ENCODE data around the gene CWC27.
"Not testable (repeated sequence)": the region's sequence is repeated elsewhere in the genome, so short reads cannot be mapped to it uniquely, and the experiment has no call there.

The CWC27 gene

GRCh38 chr5:64930672-64931318, 162.1 kb downstream of the CWC27 start:
- DNase-seq, result no peak

- DNase-seq, result not testable (repeated sequence)
Observed at GRCh38 chr5:64939422-64939771, 170.7 kb downstream of the CWC27 start.

GRCh38 chr5:64939772-64940510, 171.2 kb downstream of the CWC27 start:
- DNase-seq, result no peak

- no peak for DNase-seq
Observed at GRCh38 chr5:64942460-64942859, 173.7 kb downstream of the CWC27 start.

- DNase-seq, result no peak
Observed at GRCh38 chr5:64944868-64945267, 176.1 kb downstream of the CWC27 start.

GRCh38 chr5:64947031-64947430, 178.3 kb downstream of the CWC27 start:
- DNase-seq, result no peak

GRCh38 chr5:64947801-64948200, 179.1 kb downstream of the CWC27 start:
- DNase-seq, result no peak

- DNase-seq, result no peak
Observed at GRCh38 chr5:64949331-64949730, 180.6 kb downstream of the CWC27 start.

- no peak for DNase-seq
Observed at GRCh38 chr5:64952951-64953673, 184.4 kb downstream of the CWC27 start.

GRCh38 chr5:64954518-64954917, 185.8 kb downstream of the CWC27 start:
- no peak for DNase-seq

GRCh38 chr5:64958757-64959391, 190.1 kb downstream of the CWC27 start:
- DNase-seq, result no peak

GRCh38 chr5:64963278-64963677, 194.5 kb downstream of the CWC27 start:
- no peak for DNase-seq

GRCh38 chr5:64968591-64969110, 199.9 kb downstream of the CWC27 start:
- DNase-seq, result no peak

- no peak for DNase-seq
Observed at GRCh38 chr5:64969578-64969977, 200.8 kb downstream of the CWC27 start.

- no peak for DNase-seq
Observed at GRCh38 chr5:64971513-64971912, 202.8 kb downstream of the CWC27 start.

- no peak for DNase-seq
Observed at GRCh38 chr5:64971990-64972389, 203.3 kb downstream of the CWC27 start.

- no peak for DNase-seq
Observed at GRCh38 chr5:64972591-64972990, 203.9 kb downstream of the CWC27 start.

GRCh38 chr5:64973215-64973614, 204.5 kb downstream of the CWC27 start:
- no peak for DNase-seq

- no peak for DNase-seq
Observed at GRCh38 chr5:64977779-64978178, 209.0 kb downstream of the CWC27 start.

GRCh38 chr5:64978546-64978945, 209.8 kb downstream of the CWC27 start:
- DNase-seq, result no peak

- no peak for DNase-seq
Observed at GRCh38 chr5:64979531-64979930, 210.8 kb downstream of the CWC27 start.

GRCh38 chr5:64980176-64980575, 211.4 kb downstream of the CWC27 start:
- DNase-seq, result no peak

- DNase-seq, result no peak
Observed at GRCh38 chr5:64987768-64988167, 219.0 kb downstream of the CWC27 start.
